ENCODE results near the gene PMPCA.
A peak's percentile ranks its signal among the peaks of the same experiment; 100 is the strongest.

Gene PMPCA

GRCh38 chr9:136437839-136438547 is 27.5 kb downstream of the PMPCA start:
- no peak for DNase-seq

GRCh38 chr9:136438548-136439480 is 28.4 kb downstream of the PMPCA start:
- DNase-seq = no peak

- DNase-seq = peak; percentile 10
Observed at GRCh38 chr9:136439481-136440408, 29.3 kb downstream of the PMPCA start, which contains the start of gene INPP5E. INPP5E (minus strand) TSS chr9:136439845; CDS start chr9:136439419, 426 bp downstream.

- no peak for DNase-seq
Observed at GRCh38 chr9:136441191-136441680, 30.8 kb downstream of the PMPCA start.

- no peak for DNase-seq
Observed at GRCh38 chr9:136441681-136442245, 31.3 kb downstream of the PMPCA start.

- no peak for DNase-seq
Observed at GRCh38 chr9:136442265-136442664, 31.8 kb downstream of the PMPCA start.

GRCh38 chr9:136443087-136443486 is 32.6 kb downstream of the PMPCA start:
- DNase-seq = no peak

- DNase-seq = no peak
Observed at GRCh38 chr9:136443687-136444086, 33.2 kb downstream of the PMPCA start.

GRCh38 chr9:136444102-136444501 is 33.6 kb downstream of the PMPCA start:
- no peak for DNase-seq

- no peak for DNase-seq
Observed at GRCh38 chr9:136445799-136446198, 35.3 kb downstream of the PMPCA start.

GRCh38 chr9:136447173-136447778 is 36.8 kb downstream of the PMPCA start:
- DNase-seq = no peak

- no peak for DNase-seq
Observed at GRCh38 chr9:136448655-136449054, 38.2 kb downstream of the PMPCA start.

- peak; percentile 64 for DNase-seq
Observed at GRCh38 chr9:136451221-136451877, 40.9 kb downstream of the PMPCA start.

- no peak for DNase-seq
Observed at GRCh38 chr9:136453326-136453725, 42.9 kb downstream of the PMPCA start.

- DNase-seq = no peak
Observed at GRCh38 chr9:136454026-136454796, 43.8 kb downstream of the PMPCA start.

- DNase-seq = no peak
Observed at GRCh38 chr9:136455043-136456002, 44.9 kb downstream of the PMPCA start.

- no peak for DNase-seq
Observed at GRCh38 chr9:136456258-136456657, 45.8 kb downstream of the PMPCA start.

GRCh38 chr9:136457326-136457725 is 46.9 kb downstream of the PMPCA start:
- DNase-seq = no peak

GRCh38 chr9:136459425-136459824 is 49.0 kb downstream of the PMPCA start:
- no peak for DNase-seq
